ENCODE data around the gene MMP17. TPM values are rescaled to one million over a fixed set of nuclear protein-coding genes. Genes with fewer than 3 reads are reported as not detected.

Gene MMP17
- polyA plus RNA-seq, 1 of the 3 experiments (the other 2 are of a cell fraction), result 14.0 TPM

DNA sequence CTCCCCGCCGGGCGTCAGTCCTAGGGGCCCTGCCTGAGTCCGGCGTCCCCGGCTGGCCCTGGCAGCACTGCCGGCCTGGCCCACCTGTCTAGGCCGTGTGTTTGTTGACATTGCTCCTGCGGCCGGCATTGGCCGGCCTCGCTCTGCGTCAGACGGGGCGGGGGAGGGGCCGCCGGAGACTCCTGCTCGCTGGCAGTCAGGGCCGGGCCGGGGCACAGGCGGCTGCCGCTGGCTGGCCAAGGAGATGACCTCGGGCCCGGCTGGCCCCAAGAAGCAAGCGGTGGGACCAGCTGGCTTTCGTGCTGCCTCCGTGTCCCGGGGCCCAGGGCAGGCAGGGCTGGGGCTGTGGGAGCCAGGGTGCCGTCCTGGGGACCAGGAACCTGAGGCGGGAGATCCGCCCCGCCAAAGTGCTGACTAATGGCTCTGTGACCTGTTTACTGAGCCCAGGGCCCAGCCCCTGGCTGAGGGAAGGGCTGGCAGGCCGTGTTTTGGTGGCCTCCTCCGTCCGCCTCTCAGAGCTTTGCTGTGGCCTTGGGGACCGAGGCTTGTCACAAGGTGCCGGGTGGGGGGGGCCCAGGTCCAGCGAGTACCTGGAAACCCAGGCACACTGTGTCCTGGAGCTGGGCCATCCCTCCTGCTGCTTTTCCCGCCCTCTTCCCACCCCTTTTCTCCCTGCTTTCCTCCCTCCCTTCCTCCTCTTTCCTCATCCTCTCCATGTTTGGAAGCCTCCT is 68.1 kb downstream of the MMP17 start:
- peaks cover 8% of the 10 kb centered on the region in 2 experiments for H3K36me3 ChIP-seq (replicated peaks in 1 of 2; ENCODE audit: control insufficient read depth in 1 of 2, insufficient read depth in 2 of 2, low read length in 1 of 2)
- ChIA-PET POLR2A (no interaction called here), CTCF (interaction anchor here (0.9 to 2.2 kb wide), 3 partner anchors 10 to 792 kb away, joined by 3 to 12 read pairs (median 3); no protein-coding TSS in a partner anchor)
- no peaks in the 10 kb centered on the region for H3K9me2 ChIP-seq
- H3K79me2 ChIP-seq (ENCODE audit: insufficient read depth), result peaks cover 38% of the 10 kb centered on the region
- peak overlapping the region; percentile 99 for H3K4me2 ChIP-seq
- peak overlapping the region in 1 of 2 experiments; percentile 49; a peak in 2 of 4 replicates for H3K27ac ChIP-seq (ENCODE audit: low read depth in 2 of 2, low read length in 1 of 2)
- H3F3A ChIP-seq (replicated peaks; ENCODE audit: insufficient read depth), result peaks cover 2% of the 10 kb centered on the region
- no peaks in the 10 kb centered on the region for H3K27me3 ChIP-seq (ENCODE audit: insufficient read depth)
- H3K9ac ChIP-seq, result peak overlapping the region; percentile 72; the same call in 1 of the 2 replicates
- H3K4me1 ChIP-seq (ENCODE audit: control insufficient read depth in 1 of 2, insufficient read depth in 2 of 2, low read depth in 1 of 2, low read length in 1 of 2), result peaks cover 7 to 23% of the 10 kb centered on the region in 2 experiments; a peak in 1 of 4 replicates
- no peaks in the 10 kb centered on the region for H3K9me3 ChIP-seq
- H4K20me1 ChIP-seq (ENCODE audit: insufficient read depth), result peaks cover 23% of the 10 kb centered on the region
- peak; percentile 92 for DNase-seq
- peak overlapping the region; percentile 62 to 72 for H3K4me3 ChIP-seq (ENCODE audit: low read depth in 2 of 2, low read length in 1 of 2)
- 55% methylated on average over 2 of the region's 39 CpGs for WGBS (ENCODE audit: low lambda C conversion rate)
- H2AFZ ChIP-seq (ENCODE audit: low read depth), result no peak overlapping the region
- TF ChIP-seq POLR2AphosphoS5 (IDR thresholded peaks at IDR 0.05; ENCODE audit: low read depth, low read length) (no peak), USF2 (IDR thresholded peaks at IDR 0.05; ENCODE audit: borderline replicate concordance, low read depth, low read length) (no peak), TAF1 (IDR thresholded peaks at IDR 0.05; ENCODE audit: borderline replicate concordance, low read depth, low read length) (peak; percentile 36; the same call in 1 of the 2 replicates), CHD2 (IDR thresholded peaks at IDR 0.05; ENCODE audit: low read length, partially characterized antibody) (peak; percentile 70), RXRA (IDR thresholded peaks at IDR 0.05; ENCODE audit: borderline replicate concordance, low read depth) (no peak), MAX (IDR thresholded peaks at IDR 0.05; ENCODE audit: low read depth) (peak; percentile 79), FOSL2 (IDR thresholded peaks at IDR 0.05; ENCODE audit: borderline replicate concordance, low read depth) (no peak), FOXM1 (IDR thresholded peaks at IDR 0.05; ENCODE audit: low read depth) (no peak), SMC3 (IDR thresholded peaks at IDR 0.05; ENCODE audit: low read depth, low read length) (no peak), EP300 (IDR thresholded peaks at IDR 0.05; ENCODE audit: borderline replicate concordance in 1 of 2, low read depth in 1 of 2, low read length in 1 of 2) (peak in 1 of 2 experiments; percentile 17; a peak in 1 of 4 replicates), NRF1 (IDR thresholded peaks at IDR 0.05; ENCODE audit: low read depth, low read length) (no peak), MEF2A (IDR thresholded peaks at IDR 0.05; ENCODE audit: borderline replicate concordance, low read depth) (no peak), NFIC (IDR thresholded peaks at IDR 0.05; ENCODE audit: borderline replicate concordance) (0 out of 2 replicates have a peak, but pooled peaks have one; percentile 31), RFX5 (IDR thresholded peaks at IDR 0.05; ENCODE audit: low read length) (0 out of 2 replicates have a peak, but pooled peaks have one; percentile 18), TEAD4 (IDR thresholded peaks at IDR 0.05; ENCODE audit: borderline replicate concordance, insufficient read depth) (no peak), MXI1 (IDR thresholded peaks at IDR 0.05; ENCODE audit: low read depth, low read length) (peak; percentile 94), YY1 (IDR thresholded peaks at IDR 0.05; ENCODE audit: low read depth) (0 out of 2 replicates have a peak, but pooled peaks have one; percentile 21), IRF3 (IDR thresholded peaks at IDR 0.05; ENCODE audit: low read depth, low read length) (no peak)
- TF ChIP-seq, protein P1, sequence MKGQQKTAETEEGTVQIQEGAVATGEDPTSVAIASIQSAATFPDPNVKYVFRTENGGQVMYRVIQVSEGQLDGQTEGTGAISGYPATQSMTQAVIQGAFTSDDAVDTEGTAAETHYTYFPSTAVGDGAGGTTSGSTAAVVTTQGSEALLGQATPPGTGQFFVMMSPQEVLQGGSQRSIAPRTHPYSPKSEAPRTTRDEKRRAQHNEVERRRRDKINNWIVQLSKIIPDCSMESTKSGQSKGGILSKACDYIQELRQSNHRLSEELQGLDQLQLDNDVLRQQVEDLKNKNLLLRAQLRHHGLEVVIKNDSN (IDR thresholded peaks at IDR 0.05; ENCODE audit: borderline replicate concordance, low read depth), result no peak
- TF ChIP-seq, protein P2, sequence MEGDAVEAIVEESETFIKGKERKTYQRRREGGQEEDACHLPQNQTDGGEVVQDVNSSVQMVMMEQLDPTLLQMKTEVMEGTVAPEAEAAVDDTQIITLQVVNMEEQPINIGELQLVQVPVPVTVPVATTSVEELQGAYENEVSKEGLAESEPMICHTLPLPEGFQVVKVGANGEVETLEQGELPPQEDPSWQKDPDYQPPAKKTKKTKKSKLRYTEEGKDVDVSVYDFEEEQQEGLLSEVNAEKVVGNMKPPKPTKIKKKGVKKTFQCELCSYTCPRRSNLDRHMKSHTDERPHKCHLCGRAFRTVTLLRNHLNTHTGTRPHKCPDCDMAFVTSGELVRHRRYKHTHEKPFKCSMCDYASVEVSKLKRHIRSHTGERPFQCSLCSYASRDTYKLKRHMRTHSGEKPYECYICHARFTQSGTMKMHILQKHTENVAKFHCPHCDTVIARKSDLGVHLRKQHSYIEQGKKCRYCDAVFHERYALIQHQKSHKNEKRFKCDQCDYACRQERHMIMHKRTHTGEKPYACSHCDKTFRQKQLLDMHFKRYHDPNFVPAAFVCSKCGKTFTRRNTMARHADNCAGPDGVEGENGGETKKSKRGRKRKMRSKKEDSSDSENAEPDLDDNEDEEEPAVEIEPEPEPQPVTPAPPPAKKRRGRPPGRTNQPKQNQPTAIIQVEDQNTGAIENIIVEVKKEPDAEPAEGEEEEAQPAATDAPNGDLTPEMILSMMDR (IDR thresholded peaks at IDR 0.05), result no peak
- TF ChIP-seq, protein P3, sequence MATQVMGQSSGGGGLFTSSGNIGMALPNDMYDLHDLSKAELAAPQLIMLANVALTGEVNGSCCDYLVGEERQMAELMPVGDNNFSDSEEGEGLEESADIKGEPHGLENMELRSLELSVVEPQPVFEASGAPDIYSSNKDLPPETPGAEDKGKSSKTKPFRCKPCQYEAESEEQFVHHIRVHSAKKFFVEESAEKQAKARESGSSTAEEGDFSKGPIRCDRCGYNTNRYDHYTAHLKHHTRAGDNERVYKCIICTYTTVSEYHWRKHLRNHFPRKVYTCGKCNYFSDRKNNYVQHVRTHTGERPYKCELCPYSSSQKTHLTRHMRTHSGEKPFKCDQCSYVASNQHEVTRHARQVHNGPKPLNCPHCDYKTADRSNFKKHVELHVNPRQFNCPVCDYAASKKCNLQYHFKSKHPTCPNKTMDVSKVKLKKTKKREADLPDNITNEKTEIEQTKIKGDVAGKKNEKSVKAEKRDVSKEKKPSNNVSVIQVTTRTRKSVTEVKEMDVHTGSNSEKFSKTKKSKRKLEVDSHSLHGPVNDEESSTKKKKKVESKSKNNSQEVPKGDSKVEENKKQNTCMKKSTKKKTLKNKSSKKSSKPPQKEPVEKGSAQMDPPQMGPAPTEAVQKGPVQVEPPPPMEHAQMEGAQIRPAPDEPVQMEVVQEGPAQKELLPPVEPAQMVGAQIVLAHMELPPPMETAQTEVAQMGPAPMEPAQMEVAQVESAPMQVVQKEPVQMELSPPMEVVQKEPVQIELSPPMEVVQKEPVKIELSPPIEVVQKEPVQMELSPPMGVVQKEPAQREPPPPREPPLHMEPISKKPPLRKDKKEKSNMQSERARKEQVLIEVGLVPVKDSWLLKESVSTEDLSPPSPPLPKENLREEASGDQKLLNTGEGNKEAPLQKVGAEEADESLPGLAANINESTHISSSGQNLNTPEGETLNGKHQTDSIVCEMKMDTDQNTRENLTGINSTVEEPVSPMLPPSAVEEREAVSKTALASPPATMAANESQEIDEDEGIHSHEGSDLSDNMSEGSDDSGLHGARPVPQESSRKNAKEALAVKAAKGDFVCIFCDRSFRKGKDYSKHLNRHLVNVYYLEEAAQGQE (IDR thresholded peaks at IDR 0.05; ENCODE audit: low read depth, low read length), result no peak
- TF ChIP-seq, protein P4, sequence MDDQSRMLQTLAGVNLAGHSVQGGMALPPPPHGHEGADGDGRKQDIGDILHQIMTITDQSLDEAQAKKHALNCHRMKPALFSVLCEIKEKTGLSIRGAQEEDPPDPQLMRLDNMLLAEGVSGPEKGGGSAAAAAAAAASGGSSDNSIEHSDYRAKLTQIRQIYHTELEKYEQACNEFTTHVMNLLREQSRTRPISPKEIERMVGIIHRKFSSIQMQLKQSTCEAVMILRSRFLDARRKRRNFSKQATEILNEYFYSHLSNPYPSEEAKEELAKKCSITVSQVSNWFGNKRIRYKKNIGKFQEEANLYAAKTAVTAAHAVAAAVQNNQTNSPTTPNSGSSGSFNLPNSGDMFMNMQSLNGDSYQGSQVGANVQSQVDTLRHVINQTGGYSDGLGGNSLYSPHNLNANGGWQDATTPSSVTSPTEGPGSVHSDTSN (IDR thresholded peaks at IDR 0.05), result 0 out of 2 replicates have a peak, but pooled peaks have one; percentile 12
